Ishikawa (cell line): ENCODE data around the gene ADIPOR1.

Source experiments
- CEBPB ChIP-seq: IDR thresholded peaks from 2 replicates; pipeline ENCODE4 v1.6.1; 2012
- CREB1 ChIP-seq: IDR thresholded peaks from 2 replicates; pipeline ENCODE4 v1.6.1; 2012; ENCODE audit warnings: low read depth
- EGR1 ChIP-seq: IDR thresholded peaks from 2 replicates; pipeline ENCODE4 v1.6.1; 2012
- EP300 ChIP-seq: IDR thresholded peaks from 2 replicates; pipeline ENCODE4 v1.6.1; 2012; ENCODE audit warnings: borderline replicate concordance
- FOXM1 ChIP-seq: IDR thresholded peaks from 2 replicates; pipeline ENCODE4 v1.6.1; 2012; ENCODE audit warnings: low read depth, borderline replicate concordance
- MAX ChIP-seq: IDR thresholded peaks from 2 replicates; pipeline ENCODE4 v1.6.1; 2012
- NFIC ChIP-seq: IDR thresholded peaks from 2 replicates; pipeline ENCODE4 v1.6.1; 2012
- RAD21 ChIP-seq: IDR thresholded peaks from 2 replicates; pipeline ENCODE4 v1.6.1; 2012; ENCODE audit warnings: low read depth
- REST ChIP-seq: IDR thresholded peaks from 2 replicates; pipeline ENCODE4 v1.6.1; 2012; ENCODE audit warnings: low read depth, mild to moderate bottlenecking
- TAF1 ChIP-seq: IDR thresholded peaks from 2 replicates; pipeline ENCODE4 v1.6.1; 2012; ENCODE audit warnings: low read depth, mild to moderate bottlenecking
- TCF12 ChIP-seq: IDR thresholded peaks from 2 replicates; pipeline ENCODE4 v1.6.1; 2012; ENCODE audit warnings: low read depth
- TEAD4 ChIP-seq: IDR thresholded peaks from 2 replicates; pipeline ENCODE4 v1.6.1; 2012
- YY1 ChIP-seq: IDR thresholded peaks from 2 replicates; pipeline ENCODE4 v1.6.1; 2012; ENCODE audit warnings: low read depth
- ZBTB7A ChIP-seq: IDR thresholded peaks from 2 replicates; pipeline ENCODE4 v1.6.1; 2012; ENCODE audit warnings: low read depth
- TF ChIP-seq, protein P1 (sequence below): IDR thresholded peaks from 2 replicates; pipeline ENCODE4 v1.6.1; 2012

The ADIPOR1 gene

DNA sequence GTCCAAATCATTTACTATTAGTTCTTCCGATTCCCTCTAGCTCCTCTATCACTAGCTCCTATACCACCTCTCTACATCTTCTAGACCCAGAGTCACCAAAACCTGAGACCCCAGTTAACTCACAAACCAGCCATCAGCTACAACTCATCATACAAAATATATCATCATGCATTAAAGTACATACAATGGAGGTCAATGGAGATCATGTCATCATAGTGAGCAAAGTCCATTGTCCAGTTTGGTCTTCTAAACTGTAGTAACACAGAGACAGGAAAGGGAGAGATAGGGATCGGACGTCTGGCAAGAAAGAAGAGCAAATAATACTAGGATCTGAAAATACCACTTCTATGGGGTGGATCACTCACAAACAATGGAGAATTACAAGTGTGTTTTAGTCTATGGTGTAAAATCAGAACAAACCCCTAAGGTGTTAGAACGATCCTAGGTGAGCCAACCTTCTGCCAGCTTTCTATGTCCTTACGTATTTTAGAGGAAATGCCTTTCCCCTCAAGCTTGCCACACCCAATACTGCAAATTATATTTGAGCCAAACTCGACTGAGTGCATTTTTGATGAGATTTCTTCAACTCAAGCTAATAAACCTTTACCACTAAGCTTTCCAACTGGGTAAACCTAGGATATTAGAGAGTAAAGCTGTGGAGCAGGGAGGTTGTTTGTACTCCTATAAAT, 3.9 kb downstream of the ADIPOR1 start:
- TF ChIP-seq YY1 (no peak), RAD21 (no peak), REST (no peak), EGR1 (no peak)

- TF ChIP-seq REST (no peak), YY1 (no peak)
- TF ChIP-seq, protein P1, sequence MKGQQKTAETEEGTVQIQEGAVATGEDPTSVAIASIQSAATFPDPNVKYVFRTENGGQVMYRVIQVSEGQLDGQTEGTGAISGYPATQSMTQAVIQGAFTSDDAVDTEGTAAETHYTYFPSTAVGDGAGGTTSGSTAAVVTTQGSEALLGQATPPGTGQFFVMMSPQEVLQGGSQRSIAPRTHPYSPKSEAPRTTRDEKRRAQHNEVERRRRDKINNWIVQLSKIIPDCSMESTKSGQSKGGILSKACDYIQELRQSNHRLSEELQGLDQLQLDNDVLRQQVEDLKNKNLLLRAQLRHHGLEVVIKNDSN = no peak
Measured at GRCh38 chr1:202953392-202953791, 4.7 kb downstream of the ADIPOR1 start.

DNA sequence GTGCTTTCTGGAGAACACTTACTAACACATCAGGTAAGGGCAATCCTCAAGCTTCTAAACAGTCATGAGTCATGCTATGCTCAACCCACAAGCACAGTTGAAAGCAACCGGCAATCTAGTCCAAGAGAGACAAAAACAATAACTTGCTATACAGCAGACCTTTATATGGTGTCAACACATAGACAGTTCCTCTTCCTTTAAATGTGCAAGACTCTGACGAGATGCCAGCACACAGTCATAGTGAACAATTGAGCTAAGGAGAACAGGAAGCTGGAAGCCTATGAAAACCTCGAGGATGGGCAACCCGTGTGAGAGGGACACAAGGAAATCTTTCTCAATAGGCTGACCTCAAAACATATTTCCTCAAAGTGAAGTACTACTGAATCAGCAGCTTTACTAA, 5.3 kb downstream of the ADIPOR1 start:
- TF ChIP-seq TEAD4 (no peak), ZBTB7A (no peak), MAX (no peak), YY1 (no peak), NFIC (no peak), TAF1 (no peak), RAD21 (no peak), CREB1 (no peak), CEBPB (no peak), REST (no peak), EGR1 (no peak), FOXM1 (no peak), TCF12 (no peak), EP300 (no peak)
- TF ChIP-seq, protein P1 = no peak

DNA sequence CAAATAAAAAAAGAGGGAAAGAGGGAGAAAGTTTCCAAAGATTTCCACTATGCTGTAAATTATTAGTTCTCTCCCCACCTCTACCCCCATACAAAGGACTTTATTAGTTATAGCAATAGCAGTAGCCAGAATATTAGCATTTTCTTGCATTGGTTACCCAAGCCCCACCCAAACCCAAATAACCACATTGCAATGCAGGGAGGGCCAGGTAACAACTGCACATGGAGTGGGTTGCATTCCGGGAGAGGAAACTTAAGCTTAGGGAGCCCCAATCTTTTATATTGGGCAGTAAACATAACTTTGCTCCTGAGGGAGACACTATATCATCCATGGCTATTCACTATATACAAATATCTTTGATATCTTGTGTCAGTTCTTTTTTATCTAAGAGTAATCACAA, 6.0 kb downstream of the ADIPOR1 start:
- no peak for TF ChIP-seq TCF12
- no peak for TF ChIP-seq YY1
- no peak for TF ChIP-seq NFIC

DNA sequence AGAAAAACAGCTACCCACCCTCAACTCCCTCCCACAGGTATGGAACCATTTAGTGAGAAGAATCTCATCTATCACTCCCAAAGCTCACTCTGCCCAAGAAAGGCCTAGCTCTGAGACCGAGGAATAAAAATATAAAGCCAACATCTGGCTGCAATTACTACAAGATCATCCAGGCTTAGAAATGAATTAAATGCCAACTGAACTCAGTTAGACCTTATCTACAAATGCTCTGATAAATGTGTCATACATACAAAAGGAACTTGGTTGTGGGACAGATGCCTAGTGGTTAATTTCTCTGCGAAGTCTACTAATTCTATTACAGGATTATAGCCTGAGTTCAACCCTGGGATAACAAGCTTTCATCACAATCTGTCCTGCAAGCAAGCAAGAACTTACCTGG, 6.7 kb downstream of the ADIPOR1 start:
- no peak for TF ChIP-seq TCF12
- TF ChIP-seq ZBTB7A = no peak
- TF ChIP-seq, protein P1 = no peak
- no peak for TF ChIP-seq MAX
- no peak for TF ChIP-seq YY1
- TF ChIP-seq NFIC = no peak
- no peak for TF ChIP-seq REST
- no peak for TF ChIP-seq CREB1
- TF ChIP-seq TEAD4 = no peak
